Prostate gland (tissue), 2 donors: Measurements from ENCODE around the gene IMMP1L.

Source experiments
- POLR2A ChIP-seq: fragments of 450-650 bp; IDR thresholded peaks from one replicate; pipeline ENCODE4 v1.6.1; 2016; ENCODE audit warnings: antibody characterized with exemption, mild to moderate bottlenecking
- TF ChIP-seq, protein P1 (sequence below), 4 experiments: fragments of 200-600 bp in 2 of 4; fragments of 450-650 bp in 2 of 4; sonication (generic) in 2 of 4; IDR thresholded peaks; 1 replicate in 3 of 4; 2 replicates in 1 of 4; pipeline ENCODE4 v1.5.1; 2016 to 2019; ENCODE audit warnings: antibody characterized with exemption in 4 of 4, mild to moderate bottlenecking in 2 of 4, moderate library complexity in 2 of 4

DNA sequence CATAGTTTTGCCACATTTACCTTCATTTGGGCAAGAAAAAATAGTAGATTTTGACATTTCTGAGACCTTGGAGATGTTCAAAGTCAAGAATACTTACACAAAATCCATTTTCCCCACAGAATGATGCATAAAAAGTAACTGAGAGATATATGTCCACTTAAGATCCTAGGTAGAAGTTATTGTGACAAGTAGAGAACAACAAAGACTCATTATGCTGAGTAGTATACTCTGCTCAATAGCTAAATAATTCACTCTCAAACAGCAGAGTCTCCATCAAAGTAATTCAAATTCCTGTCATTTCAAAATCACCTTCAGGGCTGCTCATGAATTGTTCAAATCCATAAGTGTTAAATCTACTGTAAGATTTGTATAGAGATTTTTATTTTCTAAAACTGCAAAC, 35.3 kb downstream of the IMMP1L start:
- TF ChIP-seq, protein P1, sequence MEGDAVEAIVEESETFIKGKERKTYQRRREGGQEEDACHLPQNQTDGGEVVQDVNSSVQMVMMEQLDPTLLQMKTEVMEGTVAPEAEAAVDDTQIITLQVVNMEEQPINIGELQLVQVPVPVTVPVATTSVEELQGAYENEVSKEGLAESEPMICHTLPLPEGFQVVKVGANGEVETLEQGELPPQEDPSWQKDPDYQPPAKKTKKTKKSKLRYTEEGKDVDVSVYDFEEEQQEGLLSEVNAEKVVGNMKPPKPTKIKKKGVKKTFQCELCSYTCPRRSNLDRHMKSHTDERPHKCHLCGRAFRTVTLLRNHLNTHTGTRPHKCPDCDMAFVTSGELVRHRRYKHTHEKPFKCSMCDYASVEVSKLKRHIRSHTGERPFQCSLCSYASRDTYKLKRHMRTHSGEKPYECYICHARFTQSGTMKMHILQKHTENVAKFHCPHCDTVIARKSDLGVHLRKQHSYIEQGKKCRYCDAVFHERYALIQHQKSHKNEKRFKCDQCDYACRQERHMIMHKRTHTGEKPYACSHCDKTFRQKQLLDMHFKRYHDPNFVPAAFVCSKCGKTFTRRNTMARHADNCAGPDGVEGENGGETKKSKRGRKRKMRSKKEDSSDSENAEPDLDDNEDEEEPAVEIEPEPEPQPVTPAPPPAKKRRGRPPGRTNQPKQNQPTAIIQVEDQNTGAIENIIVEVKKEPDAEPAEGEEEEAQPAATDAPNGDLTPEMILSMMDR (IDR thresholded peaks at IDR 0.05): no peak
- TF ChIP-seq POLR2A: no peak
